Measurements from ENCODE around the gene MME.

Gene MME

DNA sequence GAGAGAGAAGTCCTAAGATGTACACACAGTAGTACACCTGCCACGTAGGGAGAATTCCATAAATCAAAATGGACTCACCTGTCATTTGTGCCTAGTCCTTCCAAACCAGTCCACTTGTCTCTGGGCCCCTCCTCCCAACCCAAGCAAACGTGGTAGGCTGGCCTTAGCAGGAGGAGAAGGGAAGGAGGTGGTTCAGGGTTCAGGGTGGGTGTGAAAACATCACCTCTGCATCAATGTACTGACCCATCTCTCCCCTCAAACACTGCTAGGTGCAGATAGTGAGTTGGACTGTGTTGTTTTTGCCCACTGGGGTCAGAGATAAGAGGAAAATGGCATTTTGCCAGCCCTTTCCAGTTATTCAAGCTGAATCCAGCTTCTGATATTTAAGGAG, 99.3 kb downstream of the MME start:
- no peak for DNase-seq (ENCODE audit: low read depth)
- no peak for TF ChIP-seq CTCF (IDR thresholded peaks at IDR 0.05; ENCODE audit: low read depth, low read length, missing control alignments)
- H3K4me3 ChIP-seq (ENCODE audit: low read depth, low read length), result no peak overlapping the region
- in situ Hi-C loops (cut with HindIII; ENCODE audit: low sequenced_read_pairs), result no loop called here

GRCh38 chr3:155179966-155180757, 100.0 kb downstream of the MME start:
- in situ Hi-C loops (cut with HindIII; ENCODE audit: low sequenced_read_pairs), result no loop called here
- no peak for DNase-seq (ENCODE audit: low read depth)
- no peak overlapping the region for H3K4me3 ChIP-seq (ENCODE audit: low read depth, low read length)
- TF ChIP-seq CTCF (IDR thresholded peaks at IDR 0.05; ENCODE audit: low read depth, low read length, missing control alignments), result no peak

DNA sequence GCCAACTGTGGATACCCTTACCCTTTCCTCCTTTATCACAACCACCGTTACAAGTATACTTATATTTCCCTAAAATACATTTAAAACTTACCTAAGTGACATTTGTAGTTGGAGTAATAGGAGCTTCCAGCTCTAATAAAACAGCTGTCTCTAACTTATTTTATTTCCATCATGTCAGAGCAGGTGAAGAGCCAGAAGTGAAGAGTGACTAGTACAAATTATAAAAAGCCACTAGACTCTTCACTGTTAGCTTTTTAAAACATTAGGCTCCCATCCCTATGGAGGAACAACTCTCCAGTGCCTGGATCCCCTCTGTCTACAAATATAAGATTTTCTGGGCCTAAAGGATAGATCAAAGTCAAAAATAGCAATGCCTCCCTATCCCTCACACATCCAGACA, 102.3 kb downstream of the MME start:
- in situ Hi-C loops (cut with HindIII; ENCODE audit: low sequenced_read_pairs), result no loop called here
- no peak for DNase-seq (ENCODE audit: low read depth)
- TF ChIP-seq CTCF (IDR thresholded peaks at IDR 0.05; ENCODE audit: low read depth, low read length, missing control alignments), result no peak
- H3K4me3 ChIP-seq (ENCODE audit: low read depth, low read length), result no peak overlapping the region

DNA sequence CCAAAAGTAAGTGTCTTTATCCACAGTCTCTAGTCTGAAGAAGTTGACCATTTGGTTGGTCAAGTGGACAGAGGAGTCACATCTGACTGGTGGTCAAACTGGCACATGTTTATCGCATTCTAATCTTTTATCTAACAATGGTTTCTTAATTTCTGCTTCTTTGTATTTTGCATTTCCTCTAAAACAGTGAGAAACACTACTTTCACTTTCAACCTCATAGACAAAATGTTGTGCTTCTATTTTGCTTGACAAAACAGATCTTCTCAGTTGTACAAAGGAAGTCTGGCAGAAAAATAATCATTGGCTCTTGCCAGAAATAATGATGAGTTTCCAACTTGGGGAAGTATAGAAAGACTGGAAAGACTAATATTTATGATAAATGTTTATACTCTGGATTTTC, 103.9 kb downstream of the MME start:
- DNase-seq (ENCODE audit: low read depth), result no peak
- in situ Hi-C loops (cut with HindIII; ENCODE audit: low sequenced_read_pairs), result no loop called here
- H3K4me3 ChIP-seq (ENCODE audit: low read depth, low read length), result no peak overlapping the region
- no peak for TF ChIP-seq CTCF (IDR thresholded peaks at IDR 0.05; ENCODE audit: low read depth, low read length, missing control alignments)

GRCh38 chr3:155185631-155186071, 105.5 kb downstream of the MME start:
- TF ChIP-seq CTCF (IDR thresholded peaks at IDR 0.05; ENCODE audit: low read depth, low read length, missing control alignments), result no peak
- peak; percentile 29 for DNase-seq (ENCODE audit: low read depth)
- in situ Hi-C loops (cut with HindIII; ENCODE audit: low sequenced_read_pairs), result no loop called here
- no peak overlapping the region for H3K4me3 ChIP-seq (ENCODE audit: low read depth, low read length)

- in situ Hi-C loops (cut with HindIII; ENCODE audit: low sequenced_read_pairs), result no loop called here
- no peak for TF ChIP-seq CTCF (IDR thresholded peaks at IDR 0.05; ENCODE audit: low read depth, low read length, missing control alignments)
- no peak overlapping the region for H3K4me3 ChIP-seq (ENCODE audit: low read depth, low read length)
- no peak for DNase-seq (ENCODE audit: low read depth)
Measured at GRCh38 chr3:155188031-155188430, 107.9 kb downstream of the MME start.

All from astrocyte of the cerebellum (primary cell).